Prostate gland (tissue), 2 donors: ENCODE data around the gene FXYD6. TPM values are rescaled to one million over a fixed set of nuclear protein-coding genes. Genes with fewer than 3 reads are reported as not detected.

Source experiments
- DNase-seq: peaks from one replicate; pipeline ENCODE4 v3.0.0-alpha.2; 2019; ENCODE audit warnings: low spot score
- H3K27ac ChIP-seq, 2 donors: fragments of 200-600 bp; sonication (generic); 2 replicates each; pipeline ENCODE4 v1.5.1; 2017 to 2019
- H3K27me3 ChIP-seq: fragments of 200-600 bp; sonication (generic); replicated peaks from 2 replicates; pipeline ENCODE4 v1.5.1; 2019; ENCODE audit not compliant: insufficient read depth
- H3K36me3 ChIP-seq, 2 donors: fragments of 200-600 bp; sonication (generic); 1 replicate in 1 of 2; 2 replicates in 1 of 2; pipeline versions ENCODE4 v1.5.1 to v1.8.1; 2017 to 2019
- H3K4me1 ChIP-seq: fragments of 200-600 bp; sonication (generic); replicated peaks from 2 replicates; pipeline ENCODE4 v1.5.1; 2019
- H3K4me3 ChIP-seq, 2 donors: fragments of 200-600 bp; sonication (generic); 2 replicates each; pipeline ENCODE4 v1.5.1; 2017 to 2019
- H3K9me3 ChIP-seq: fragments of 200-600 bp; sonication (generic); 2 replicates; pipeline ENCODE4 v1.5.1; 2017
- POLR2A ChIP-seq: fragments of 450-650 bp; IDR thresholded peaks from one replicate; pipeline ENCODE4 v1.6.1; 2016; ENCODE audit warnings: antibody characterized with exemption, mild to moderate bottlenecking
- POLR2AphosphoS5 ChIP-seq: sonication (generic); formaldehyde crosslinking; IDR thresholded peaks from one replicate; pipeline ENCODE4 v1.6.1; 2017; ENCODE audit warnings: antibody characterized with exemption
- WGBS: methylation state at CpG from one replicate; pipeline ENCODE4 v1.1.5; 2018; 5-methylcytosine and 5-hydroxymethylcytosine counted together
- intact Hi-C: fragments of 100-400 bp; cut with DNase I; formaldehyde crosslinking; loops from one replicate; pipeline ENCODE4 v1.14.2; 2022
- total RNA-seq, 2 donors: library from RNA; depleted of rRNA; stranded (reverse); fragments of >200 nt; gene quantifications; one replicate each; pipeline ENCODE4 v1.1.0, GENCODE V29; 2016
- TF ChIP-seq, protein P1 (sequence below), 4 experiments: fragments of 200-600 bp in 2 of 4; fragments of 450-650 bp in 2 of 4; sonication (generic) in 2 of 4; IDR thresholded peaks; 1 replicate in 3 of 4; 2 replicates in 1 of 4; pipeline ENCODE4 v1.5.1; 2016 to 2019; ENCODE audit warnings: antibody characterized with exemption in 4 of 4, mild to moderate bottlenecking in 2 of 4, moderate library complexity in 2 of 4

FXYD6 gene
- total RNA-seq, 2 donors from 2014 or later: 29.6 to 366 TPM

DNA sequence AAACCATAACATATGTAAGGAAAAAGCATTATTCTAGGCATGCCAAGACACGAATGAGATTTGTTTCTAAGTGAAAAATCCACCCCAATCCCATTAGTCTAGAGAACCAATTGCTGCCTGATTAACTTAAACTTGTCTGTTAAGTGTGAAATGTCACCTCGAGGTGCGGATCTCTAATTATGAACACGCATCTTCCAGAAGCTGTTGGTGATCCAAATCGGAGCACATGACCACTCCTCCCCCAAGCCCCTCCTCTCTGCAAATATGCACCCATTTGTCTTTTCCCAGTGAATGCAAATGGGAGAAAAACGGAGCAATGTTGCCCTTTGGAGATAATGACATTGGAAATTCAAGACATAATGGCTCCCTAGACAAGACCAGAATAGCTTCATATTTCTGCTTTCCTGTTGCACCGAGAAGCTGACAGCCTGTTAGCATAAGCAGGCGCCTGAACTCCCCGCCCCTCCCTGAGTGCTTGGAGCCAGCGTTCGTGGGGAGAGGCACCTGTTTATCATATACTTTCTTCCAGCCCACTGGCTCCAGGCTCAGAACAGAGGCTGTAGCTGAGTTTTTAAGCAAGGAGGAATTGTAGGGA lies 6.0 kb upstream of the FXYD6 start:
- no peak overlapping the region for H3K27ac ChIP-seq
- no peaks in the 10 kb centered on the region for H3K27me3 ChIP-seq
- no peak for DNase-seq
- H3K9me3 ChIP-seq: no peaks in the 10 kb centered on the region
- intact Hi-C loops: no loop called here
- 25% methylated on average over 11 of the region's 11 CpGs for WGBS
- no peaks in the 10 kb centered on the region for H3K4me1 ChIP-seq
- H3K36me3 ChIP-seq: no peaks in the 10 kb centered on the region
- no peak overlapping the region for H3K4me3 ChIP-seq
- TF ChIP-seq, protein P1, sequence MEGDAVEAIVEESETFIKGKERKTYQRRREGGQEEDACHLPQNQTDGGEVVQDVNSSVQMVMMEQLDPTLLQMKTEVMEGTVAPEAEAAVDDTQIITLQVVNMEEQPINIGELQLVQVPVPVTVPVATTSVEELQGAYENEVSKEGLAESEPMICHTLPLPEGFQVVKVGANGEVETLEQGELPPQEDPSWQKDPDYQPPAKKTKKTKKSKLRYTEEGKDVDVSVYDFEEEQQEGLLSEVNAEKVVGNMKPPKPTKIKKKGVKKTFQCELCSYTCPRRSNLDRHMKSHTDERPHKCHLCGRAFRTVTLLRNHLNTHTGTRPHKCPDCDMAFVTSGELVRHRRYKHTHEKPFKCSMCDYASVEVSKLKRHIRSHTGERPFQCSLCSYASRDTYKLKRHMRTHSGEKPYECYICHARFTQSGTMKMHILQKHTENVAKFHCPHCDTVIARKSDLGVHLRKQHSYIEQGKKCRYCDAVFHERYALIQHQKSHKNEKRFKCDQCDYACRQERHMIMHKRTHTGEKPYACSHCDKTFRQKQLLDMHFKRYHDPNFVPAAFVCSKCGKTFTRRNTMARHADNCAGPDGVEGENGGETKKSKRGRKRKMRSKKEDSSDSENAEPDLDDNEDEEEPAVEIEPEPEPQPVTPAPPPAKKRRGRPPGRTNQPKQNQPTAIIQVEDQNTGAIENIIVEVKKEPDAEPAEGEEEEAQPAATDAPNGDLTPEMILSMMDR (IDR thresholded peaks at IDR 0.05): no peak
- TF ChIP-seq POLR2AphosphoS5: no peak
- no peak for TF ChIP-seq POLR2A

DNA sequence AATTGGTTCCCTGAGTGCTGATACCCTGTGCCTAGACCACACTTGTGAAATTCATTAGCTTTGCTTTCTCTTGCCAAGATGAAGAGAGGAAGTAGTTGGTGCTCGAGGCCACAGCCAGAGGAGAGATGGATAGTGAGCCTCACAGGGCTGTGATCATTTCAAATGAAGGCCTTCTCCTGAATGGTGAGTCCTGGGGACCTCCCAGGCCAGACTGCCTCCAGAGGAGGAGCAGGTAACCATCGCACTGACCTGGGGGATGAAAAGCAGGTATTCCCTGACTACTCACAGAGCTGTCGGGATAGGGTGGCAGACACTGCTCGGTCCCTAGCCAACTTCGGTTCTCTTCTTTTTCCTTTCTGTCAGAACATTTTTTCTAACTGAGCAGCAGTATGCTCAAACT lies 4.8 kb upstream of the FXYD6 start:
- WGBS: 90% methylated on average over 5 of the region's 5 CpGs
- Histone ChIP-seq H3K27ac (no peak overlapping the region), H3K9me3 (no peaks in the 10 kb centered on the region), H3K27me3 (no peaks in the 10 kb centered on the region), H3K4me3 (no peak overlapping the region), H3K36me3 (no peaks in the 10 kb centered on the region), H3K4me1 (no peaks in the 10 kb centered on the region)
- no peak for TF ChIP-seq POLR2AphosphoS5
- intact Hi-C loops: no loop called here
- DNase-seq: no peak

GRCh38 chr11:117879516-117880480 lies 3.3 kb upstream of the FXYD6 start:
- H3K9me3 ChIP-seq: no peaks in the 10 kb centered on the region
- no peak overlapping the region for H3K4me3 ChIP-seq
- H3K36me3 ChIP-seq: no peaks in the 10 kb centered on the region
- intact Hi-C loops: no loop called here
- no peak for DNase-seq
- TF ChIP-seq POLR2A: no peak
- TF ChIP-seq POLR2AphosphoS5: no peak
- TF ChIP-seq, protein P1 (IDR thresholded peaks at IDR 0.05): no peak
- 89% methylated on average over 11 of the region's 11 CpGs for WGBS
- no peak overlapping the region for H3K27ac ChIP-seq
- no peaks in the 10 kb centered on the region for H3K4me1 ChIP-seq
- H3K27me3 ChIP-seq: no peaks in the 10 kb centered on the region

GRCh38 chr11:117878939-117879475 lies 2.5 kb upstream of the FXYD6 start:
- Histone ChIP-seq H3K4me1 (no peaks in the 10 kb centered on the region), H3K36me3 (no peaks in the 10 kb centered on the region), H3K4me3 (no peak overlapping the region), H3K27me3 (no peaks in the 10 kb centered on the region), H3K9me3 (no peaks in the 10 kb centered on the region), H3K27ac (no peak overlapping the region)
- DNase-seq: no peak
- 82% methylated on average over 3 of the region's 3 CpGs for WGBS
- intact Hi-C loops: no loop called here
- TF ChIP-seq POLR2AphosphoS5 (no peak), POLR2A (no peak)
- TF ChIP-seq, protein P1 (IDR thresholded peaks at IDR 0.05): no peak

DNA sequence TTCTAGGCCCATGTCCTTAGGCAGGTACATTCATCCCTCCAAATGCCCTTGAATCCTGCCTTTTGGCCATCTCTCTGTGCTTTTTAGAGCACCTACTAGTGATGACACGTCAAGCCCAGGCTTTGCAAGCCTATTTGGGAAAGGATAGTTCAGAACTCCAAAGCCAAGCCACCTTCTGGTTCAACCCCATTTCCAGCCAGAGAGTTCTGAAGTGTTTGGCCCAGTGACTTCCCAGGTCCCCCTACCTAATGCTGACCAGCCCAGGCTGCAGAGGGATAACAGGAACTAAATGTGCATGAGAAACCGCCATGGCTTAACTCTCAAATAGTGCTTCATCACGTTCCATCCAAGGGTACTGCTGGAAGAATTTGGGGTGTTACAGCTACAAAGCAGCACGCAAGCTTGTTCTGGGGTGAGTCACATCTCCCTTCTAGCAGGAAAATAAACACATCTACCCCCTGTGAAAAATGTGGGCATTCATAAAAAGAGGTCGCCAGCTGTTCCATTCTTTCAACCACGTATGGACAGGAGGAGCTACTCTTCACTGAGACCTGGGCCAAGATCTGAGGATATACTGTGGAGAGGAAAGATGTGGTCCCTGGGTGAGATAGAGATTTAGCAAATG lies 2.0 kb upstream of the FXYD6 start:
- H3K9me3 ChIP-seq: no peaks in the 10 kb centered on the region
- TF ChIP-seq, protein P1 (IDR thresholded peaks at IDR 0.05): no peak
- TF ChIP-seq POLR2A (no peak), POLR2AphosphoS5 (no peak)
- intact Hi-C loops: no loop called here
- no peaks in the 10 kb centered on the region for H3K4me1 ChIP-seq
- H3K27me3 ChIP-seq: no peaks in the 10 kb centered on the region
- no peak for DNase-seq
- no peak overlapping the region for H3K4me3 ChIP-seq
- 93% methylated on average over 6 of the region's 6 CpGs for WGBS
- H3K27ac ChIP-seq: no peak overlapping the region
- no peaks in the 10 kb centered on the region for H3K36me3 ChIP-seq
